HUES64 (cell line): ENCODE measurements around the gene IFNL3.

ENCODE experiments used
- H3K27ac ChIP-seq: 2 replicates; pipeline ENCODE4 v1.7.0; 2013; ENCODE audit warnings: low read depth, low read length, inconsistent platforms
- H3K27me3 ChIP-seq: 2 replicates; pipeline ENCODE4 v1.6.1; 2013; ENCODE audit warnings: mild to moderate bottlenecking, low read length; ENCODE audit not compliant: insufficient read depth
- H3K36me3 ChIP-seq: 2 replicates; pipeline ENCODE4 v1.6.1; 2013; ENCODE audit warnings: mild to moderate bottlenecking, low read length; ENCODE audit not compliant: insufficient read depth
- H3K4me1 ChIP-seq: 2 replicates; pipeline ENCODE4 v1.6.1; 2013; ENCODE audit warnings: mild to moderate bottlenecking, low read length, moderate library complexity; ENCODE audit not compliant: insufficient read depth
- H3K4me3 ChIP-seq: 2 replicates; pipeline ENCODE4 v1.5.1; 2013; ENCODE audit warnings: mild to moderate bottlenecking, low read length, moderate library complexity
- H3K9ac ChIP-seq: 2 replicates; pipeline ENCODE4 v1.6.1; 2013; ENCODE audit warnings: mild to moderate bottlenecking, low read depth, low read length
- H3K9me3 ChIP-seq: 2 replicates; pipeline ENCODE4 v1.6.1; 2013; ENCODE audit warnings: low read depth, low read length; ENCODE audit not compliant: insufficient read depth
- whole genome bisulfite sequencing: fragments of 150-250, 120-280 bp; methylation state at CpG from one replicate; pipeline ENCODE4 v1.1.7; 2013; ENCODE audit warnings: missing lambda C conversion rate; 5-methylcytosine and 5-hydroxymethylcytosine counted together

The IFNL3 gene

DNA sequence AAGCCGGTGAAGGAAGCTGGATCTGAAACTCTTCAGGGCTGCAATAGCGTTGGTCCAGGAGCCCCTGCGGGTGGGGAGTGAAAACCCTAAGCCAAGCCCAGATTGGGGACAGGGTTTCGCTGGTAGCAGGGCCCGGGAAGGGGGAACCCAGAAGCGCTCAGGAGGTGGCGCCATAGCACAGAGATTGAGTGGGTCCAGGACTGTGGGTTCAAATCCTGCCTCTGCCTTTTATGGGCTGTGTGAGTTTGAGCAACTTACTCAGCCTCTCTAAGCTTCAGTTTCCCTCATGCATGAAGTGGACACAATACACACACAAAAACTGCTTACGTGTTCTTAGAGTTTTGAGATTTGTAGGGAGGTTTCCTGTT lies 32.4 kb downstream of the IFNL3 start:
- H3K27me3 ChIP-seq: peaks cover 2% of the 10 kb centered on the region; the same call in 1 of the 2 replicates
- WGBS: 18% methylated on average over 7 of the region's 8 CpGs
- no peak overlapping the region for H3K4me3 ChIP-seq
- no peaks in the 10 kb centered on the region for H3K9me3 ChIP-seq
- no peaks in the 10 kb centered on the region for H3K36me3 ChIP-seq
- H3K9ac ChIP-seq: no peak overlapping the region
- no peaks in the 10 kb centered on the region for H3K4me1 ChIP-seq
- no peak overlapping the region for H3K27ac ChIP-seq

DNA sequence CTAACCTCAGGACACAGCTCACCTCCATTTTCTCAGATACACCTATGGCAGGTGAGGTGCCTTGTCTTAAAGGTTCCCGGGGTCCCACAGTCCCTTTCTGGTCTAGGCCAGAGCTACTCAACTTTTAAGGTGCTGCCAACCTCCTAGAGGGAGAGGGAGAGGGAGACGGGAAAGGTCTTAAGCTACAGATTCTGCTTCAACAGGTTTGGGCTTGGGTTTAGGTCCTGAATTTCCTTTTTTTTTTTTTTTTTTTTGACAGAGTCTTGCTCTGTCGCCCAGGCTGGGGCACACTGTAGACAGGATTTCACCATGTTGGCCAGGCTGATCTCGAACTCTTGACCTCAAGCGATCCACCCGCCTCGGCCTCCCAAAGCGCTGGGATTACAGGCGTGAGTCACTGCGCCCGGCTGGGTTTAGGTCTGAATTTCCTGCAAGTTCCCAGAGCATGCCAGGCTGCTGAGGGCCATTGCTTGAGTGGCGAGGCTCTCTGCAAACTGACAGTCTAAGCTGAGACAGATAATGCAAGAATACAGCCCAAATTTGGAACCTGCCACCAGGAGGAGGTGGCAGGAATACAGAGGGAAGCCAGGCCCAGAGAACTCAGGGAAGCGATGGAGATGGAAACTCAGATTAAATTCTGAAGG lies 33.0 kb downstream of the IFNL3 start:
- H3K4me3 ChIP-seq: no peak overlapping the region
- WGBS: 82% methylated on average over 13 of the region's 13 CpGs
- no peak overlapping the region for H3K27ac ChIP-seq

DNA sequence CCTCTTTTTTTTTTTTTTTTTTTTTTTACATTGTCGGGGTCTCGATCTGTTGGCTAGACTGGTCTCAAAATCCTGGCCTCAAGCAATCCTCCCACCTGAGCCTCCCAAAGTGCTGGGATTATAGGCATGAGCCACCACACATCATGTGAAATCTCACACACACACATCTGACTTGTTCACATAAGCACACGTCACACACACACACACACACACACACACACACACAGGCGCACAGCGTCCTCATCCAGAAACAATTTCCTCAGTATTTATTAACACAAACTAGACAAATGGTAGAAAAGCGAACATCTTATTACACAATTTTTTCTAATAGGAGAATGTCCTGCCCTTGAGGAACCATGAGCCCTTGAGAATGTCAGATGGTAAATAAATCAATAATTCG lies 35.6 kb downstream of the IFNL3 start:
- no peaks in the 10 kb centered on the region for H3K36me3 ChIP-seq
- H3K4me3 ChIP-seq: no peak overlapping the region
- no peaks in the 10 kb centered on the region for H3K9me3 ChIP-seq
- 92% methylated on average over 7 of the region's 7 CpGs for WGBS
- no peaks in the 10 kb centered on the region for H3K4me1 ChIP-seq
- H3K27me3 ChIP-seq: peaks cover 15% of the 10 kb centered on the region
- H3K9ac ChIP-seq: no peak overlapping the region
- no peak overlapping the region for H3K27ac ChIP-seq

More for the DNA sequence above, 33.0 kb downstream of the IFNL3 start:
- Histone ChIP-seq H3K36me3 (no peaks in the 10 kb centered on the region), H3K9ac (no peak overlapping the region), H3K27me3 (peaks cover 2% of the 10 kb centered on the region; the same call in 1 of the 2 replicates), H3K4me1 (no peaks in the 10 kb centered on the region), H3K9me3 (no peaks in the 10 kb centered on the region)

DNA sequence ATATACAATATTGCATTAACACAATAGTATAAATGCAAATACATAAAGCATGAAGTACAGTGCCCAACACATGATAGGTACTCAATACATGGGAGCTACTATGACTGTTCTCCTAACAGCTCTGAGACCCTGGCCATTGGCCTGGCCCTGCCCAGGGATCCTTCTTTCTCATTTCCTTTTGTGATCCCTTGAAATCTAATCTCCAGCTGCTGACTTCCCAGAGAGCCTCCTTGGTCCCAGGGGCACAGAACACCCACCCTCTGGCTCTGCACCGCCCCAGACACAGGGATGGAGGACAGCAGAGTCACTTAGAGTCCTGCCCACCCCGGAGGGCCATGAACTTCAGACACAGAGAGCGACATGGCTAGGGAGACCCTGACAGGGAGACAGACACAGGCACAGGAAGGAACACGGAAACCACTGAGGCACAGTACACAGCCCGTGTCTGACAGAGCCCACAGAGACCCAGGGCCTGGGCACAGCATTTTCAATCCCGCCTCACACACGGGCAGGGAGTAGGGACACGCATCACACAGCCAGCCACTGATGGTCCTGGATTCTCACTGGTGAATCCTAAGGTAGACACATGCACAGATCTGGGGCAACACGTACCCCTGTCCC lies 36.5 kb downstream of the IFNL3 start:
- WGBS: 83% methylated on average over 9 of the region's 9 CpGs
- Histone ChIP-seq H3K27me3 (peaks cover 24% of the 10 kb centered on the region), H3K9ac (no peak overlapping the region), H3K27ac (no peak overlapping the region), H3K9me3 (no peaks in the 10 kb centered on the region), H3K36me3 (no peaks in the 10 kb centered on the region), H3K4me3 (no peak overlapping the region), H3K4me1 (no peaks in the 10 kb centered on the region)

DNA sequence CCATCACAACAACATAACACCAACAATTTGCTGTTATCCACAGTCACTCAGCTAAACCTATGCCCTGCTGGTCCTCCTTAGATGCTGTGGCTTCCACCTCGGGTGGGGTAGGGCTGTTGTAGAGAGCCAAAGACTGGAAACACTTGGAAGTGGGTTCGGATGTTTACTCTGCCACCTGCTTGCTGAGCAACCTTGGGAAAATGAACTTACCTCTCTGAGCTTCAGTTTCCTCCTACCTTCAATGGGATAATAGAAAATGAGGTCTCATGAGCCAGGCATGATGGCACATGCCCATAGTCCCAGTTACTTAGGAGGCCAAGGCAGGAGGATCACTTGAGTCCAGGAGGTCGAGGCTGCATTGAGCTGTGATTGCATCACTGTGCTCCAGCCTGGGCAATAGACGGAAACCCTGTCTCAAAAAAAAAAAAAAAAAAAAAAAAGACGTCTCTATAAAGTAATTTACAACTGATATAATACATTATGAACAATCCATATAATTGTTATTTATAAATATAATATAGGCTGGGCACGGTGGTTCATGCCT lies 37.4 kb downstream of the IFNL3 start:
- H3K9me3 ChIP-seq: no peaks in the 10 kb centered on the region
- H3K4me3 ChIP-seq: no peak overlapping the region
- WGBS: 89% methylated on average over 4 of the region's 6 CpGs
- no peaks in the 10 kb centered on the region for H3K4me1 ChIP-seq
- no peak overlapping the region for H3K27ac ChIP-seq
- H3K9ac ChIP-seq: no peak overlapping the region
- no peaks in the 10 kb centered on the region for H3K36me3 ChIP-seq
- peaks cover 31% of the 10 kb centered on the region for H3K27me3 ChIP-seq

DNA sequence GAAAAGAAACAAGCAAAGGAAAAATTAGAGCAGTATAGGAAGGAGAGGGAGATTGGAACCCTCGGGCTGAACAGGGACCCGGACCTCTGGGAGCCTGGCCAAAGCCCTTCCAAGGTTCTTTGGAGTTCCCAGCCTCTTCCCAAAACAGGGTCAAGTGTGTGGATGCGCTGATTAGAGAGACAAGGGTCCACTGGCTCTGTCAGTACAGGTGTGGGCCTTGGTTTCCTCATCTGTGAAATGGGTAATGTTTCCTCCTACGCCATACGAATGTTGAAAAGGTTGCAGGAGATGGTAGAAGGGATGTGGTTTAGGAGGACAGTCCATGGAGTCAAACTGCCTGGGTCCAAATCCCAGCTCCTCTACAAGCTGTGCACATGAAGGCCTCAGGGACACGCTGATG lies 38.7 kb downstream of the IFNL3 start:
- Histone ChIP-seq H3K36me3 (no peaks in the 10 kb centered on the region), H3K4me3 (no peak overlapping the region), H3K27ac (no peak overlapping the region), H3K9ac (no peak overlapping the region), H3K9me3 (no peaks in the 10 kb centered on the region), H3K27me3 (peaks cover 35% of the 10 kb centered on the region), H3K4me1 (no peaks in the 10 kb centered on the region)
- WGBS: 91% methylated on average over 6 of the region's 6 CpGs

DNA sequence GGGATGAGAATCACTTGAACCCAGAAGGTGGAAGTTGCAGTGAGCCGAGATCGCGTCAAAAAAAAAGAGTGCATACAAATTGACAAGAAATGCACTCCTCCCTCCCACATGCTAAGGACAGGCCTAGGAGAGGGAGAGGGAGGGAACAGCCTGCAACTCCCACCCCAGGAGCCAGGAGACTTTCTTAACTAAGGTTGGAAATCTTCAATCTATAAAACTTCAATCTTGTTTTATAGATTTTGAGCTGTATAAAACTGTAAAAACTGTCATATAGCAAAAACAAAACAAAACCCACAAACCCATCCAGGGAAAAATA lies 39.4 kb downstream of the IFNL3 start:
- Histone ChIP-seq H3K4me1 (no peaks in the 10 kb centered on the region), H3K36me3 (no peaks in the 10 kb centered on the region), H3K27ac (no peak overlapping the region), H3K9ac (no peak overlapping the region), H3K4me3 (no peak overlapping the region), H3K27me3 (peaks cover 35% of the 10 kb centered on the region), H3K9me3 (no peaks in the 10 kb centered on the region)
- WGBS: 100% methylated on average over 1 of the region's 3 CpGs

DNA sequence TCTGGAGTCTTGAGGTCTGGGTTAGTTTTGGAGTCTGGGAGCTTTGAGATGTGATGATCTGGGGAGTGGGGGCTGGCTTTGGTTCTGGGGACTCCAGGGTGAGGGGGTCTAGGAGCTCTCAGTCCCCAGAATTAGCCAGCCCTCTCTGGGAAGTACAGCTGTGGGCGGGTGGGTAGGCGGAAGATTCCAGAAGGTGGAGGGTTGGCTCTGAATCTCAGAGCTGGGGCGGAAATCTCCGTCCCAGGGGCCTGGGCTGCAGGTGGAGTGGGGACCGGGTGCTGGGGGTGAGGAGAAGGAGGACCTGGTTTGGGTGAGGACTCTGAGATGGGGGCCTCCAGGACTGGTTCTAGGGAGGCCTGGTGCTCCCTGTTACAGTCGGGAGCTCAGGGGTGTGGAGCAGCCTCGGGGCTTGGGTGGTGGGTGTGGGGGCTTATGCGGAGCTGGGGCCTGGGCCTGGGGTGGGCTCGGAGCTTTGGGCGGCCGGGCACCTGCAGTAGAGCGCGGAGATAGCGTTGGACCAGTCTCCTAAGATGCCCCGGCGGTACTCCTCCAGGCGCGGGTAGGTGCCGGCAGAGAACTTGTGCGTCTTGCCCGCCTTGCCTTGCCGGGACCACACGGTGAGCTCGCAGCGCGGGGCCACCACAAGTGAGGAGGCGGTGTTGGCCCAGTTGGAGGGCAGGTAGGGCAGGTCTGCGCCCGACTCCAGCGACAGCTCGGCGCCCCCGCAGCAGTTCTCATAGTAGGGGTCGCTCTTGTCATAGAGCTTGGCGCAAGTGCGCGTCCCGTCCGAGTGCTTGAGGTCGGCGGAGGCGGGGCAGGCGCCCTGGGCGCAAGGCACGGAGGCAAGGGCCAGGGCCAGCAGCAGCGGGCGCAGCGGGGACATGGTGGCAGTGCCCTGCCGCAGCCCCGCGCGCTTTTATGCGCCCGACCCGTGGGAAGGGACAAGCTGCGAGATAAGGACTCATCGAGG lies 41.1 kb downstream of the IFNL3 start, which contains the start of gene SYCN:
Gene SYCN (minus strand): TSS at position 892 of the 970 bp plus-strand sequence. CDS start 9 bp downstream, at position 883.
- H3K36me3 ChIP-seq: no peaks in the 10 kb centered on the region
- no peak within 1 kb of the TSS for H3K9ac ChIP-seq
- H3K4me1 ChIP-seq: no peaks in the 10 kb centered on the region
- 66% methylated on average over 57 of the region's 57 CpGs for WGBS
- H3K9me3 ChIP-seq: no peaks in the 10 kb centered on the region
- H3K27me3 ChIP-seq: peaks cover 37% of the 10 kb centered on the region
- H3K27ac ChIP-seq: no peak within 1 kb of the TSS
- H3K4me3 ChIP-seq: peak within 1 kb of the TSS; percentile 21; the same call in 1 of the 2 replicates

DNA sequence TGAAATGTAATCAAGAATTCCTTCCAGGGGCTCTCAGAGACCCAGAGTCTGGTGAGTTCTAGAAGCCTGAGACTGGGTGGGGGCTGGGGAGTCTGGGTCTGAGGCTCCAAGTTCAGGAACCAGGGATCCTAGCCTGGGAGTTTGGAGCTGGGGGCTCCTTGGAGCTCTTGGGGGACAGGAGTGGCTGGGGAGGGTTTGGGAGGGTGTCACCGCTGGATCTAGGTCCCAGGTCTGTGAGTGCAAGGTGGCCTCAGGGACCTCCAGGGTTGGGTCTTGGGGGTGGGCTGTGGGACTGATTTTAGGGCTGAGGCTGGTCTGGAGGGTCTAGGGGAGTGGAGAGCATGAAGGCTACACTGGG lies 41.8 kb downstream of the IFNL3 start:
- Histone ChIP-seq H3K4me1 (no peaks in the 10 kb centered on the region), H3K9me3 (no peaks in the 10 kb centered on the region)
- 92% methylated on average over 1 of the region's 1 CpG for WGBS

DNA sequence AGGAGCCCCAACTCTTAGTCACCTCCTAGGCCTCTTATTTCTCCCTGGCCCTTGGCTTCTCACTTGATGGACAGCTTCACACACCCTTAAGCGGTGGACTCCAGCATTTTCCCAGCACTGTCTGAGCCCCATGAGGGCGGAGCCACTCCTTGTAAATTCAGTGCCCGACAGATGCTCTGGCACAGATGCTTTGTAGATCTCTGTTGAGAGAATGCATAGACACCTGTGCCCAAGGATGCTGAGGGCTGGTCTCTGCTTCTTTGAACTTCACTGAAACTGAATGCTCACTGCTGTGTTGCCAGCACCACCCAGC lies 44.0 kb downstream of the IFNL3 start:
- H3K4me3 ChIP-seq: no peak overlapping the region
- no peak overlapping the region for H3K9ac ChIP-seq
- no peak overlapping the region for H3K27ac ChIP-seq
- WGBS: 87% methylated on average over 3 of the region's 3 CpGs
- no peaks in the 10 kb centered on the region for H3K9me3 ChIP-seq
- peaks cover 66% of the 10 kb centered on the region for H3K27me3 ChIP-seq
- H3K4me1 ChIP-seq: no peaks in the 10 kb centered on the region
- no peaks in the 10 kb centered on the region for H3K36me3 ChIP-seq

More for the DNA sequence above, 41.8 kb downstream of the IFNL3 start:
- Histone ChIP-seq H3K27me3 (peaks cover 44% of the 10 kb centered on the region), H3K9ac (no peak overlapping the region), H3K4me3 (no peak overlapping the region), H3K36me3 (no peaks in the 10 kb centered on the region), H3K27ac (no peak overlapping the region)
